ENCODE measurements around the gene PAPOLG. TPM values are rescaled to one million over a fixed set of nuclear protein-coding genes. Genes with fewer than 3 reads are reported as not detected.

Gene PAPOLG
- total and polyA plus RNA-seq, 4 donors, result 5.9 to 26.2 (median 6.9) TPM

DNA sequence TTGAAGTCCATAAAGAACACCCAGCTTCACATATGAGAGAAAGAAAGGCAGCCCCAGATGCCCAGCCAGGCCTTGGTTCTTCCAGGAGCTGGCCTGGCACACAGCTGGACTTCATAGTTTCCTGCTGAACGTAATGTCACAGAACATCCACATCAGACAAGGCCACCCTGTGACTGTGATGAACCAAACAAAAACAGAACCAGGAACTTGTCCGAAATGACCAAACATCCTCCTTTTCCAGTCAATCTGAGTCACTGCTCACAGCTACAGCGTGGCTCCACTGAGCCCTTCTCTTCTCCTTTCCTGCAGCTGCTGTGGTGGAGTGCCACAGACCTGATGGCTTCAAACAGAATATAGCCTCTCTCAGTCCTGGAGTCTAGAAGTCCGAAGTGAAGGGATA lies 45.4 kb upstream of the PAPOLG start:
- no peak overlapping the region for H3K4me3 ChIP-seq
- H3K27ac ChIP-seq (ENCODE audit: low read depth in 1 of 2, low read length in 1 of 2), result no peak overlapping the region
- ATAC-seq (ENCODE audit: insufficient read depth, low FRiP score) (peak; percentile 76), DNase-seq (peak in 2 of 3 donors; percentile 2 to 12)
- no peaks in the 10 kb centered on the region for H3K4me1 ChIP-seq (ENCODE audit: control insufficient read depth in 5 of 5, insufficient read depth in 5 of 5, low read length in 5 of 5)
- 39 to 53% methylated on average over 4 of the region's 4 CpGs for WGBS, 2 donors
- no peaks in the 10 kb centered on the region for H3K36me3 ChIP-seq (ENCODE audit: control insufficient read depth in 4 of 4, insufficient read depth in 4 of 4, low read length in 4 of 4)
- TF ChIP-seq, protein P1, sequence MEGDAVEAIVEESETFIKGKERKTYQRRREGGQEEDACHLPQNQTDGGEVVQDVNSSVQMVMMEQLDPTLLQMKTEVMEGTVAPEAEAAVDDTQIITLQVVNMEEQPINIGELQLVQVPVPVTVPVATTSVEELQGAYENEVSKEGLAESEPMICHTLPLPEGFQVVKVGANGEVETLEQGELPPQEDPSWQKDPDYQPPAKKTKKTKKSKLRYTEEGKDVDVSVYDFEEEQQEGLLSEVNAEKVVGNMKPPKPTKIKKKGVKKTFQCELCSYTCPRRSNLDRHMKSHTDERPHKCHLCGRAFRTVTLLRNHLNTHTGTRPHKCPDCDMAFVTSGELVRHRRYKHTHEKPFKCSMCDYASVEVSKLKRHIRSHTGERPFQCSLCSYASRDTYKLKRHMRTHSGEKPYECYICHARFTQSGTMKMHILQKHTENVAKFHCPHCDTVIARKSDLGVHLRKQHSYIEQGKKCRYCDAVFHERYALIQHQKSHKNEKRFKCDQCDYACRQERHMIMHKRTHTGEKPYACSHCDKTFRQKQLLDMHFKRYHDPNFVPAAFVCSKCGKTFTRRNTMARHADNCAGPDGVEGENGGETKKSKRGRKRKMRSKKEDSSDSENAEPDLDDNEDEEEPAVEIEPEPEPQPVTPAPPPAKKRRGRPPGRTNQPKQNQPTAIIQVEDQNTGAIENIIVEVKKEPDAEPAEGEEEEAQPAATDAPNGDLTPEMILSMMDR (IDR thresholded peaks at IDR 0.05; ENCODE audit: control extremely low read depth, extremely low read depth), result no peak
- H3K9ac ChIP-seq (ENCODE audit: insufficient read depth in 1 of 2, low read length in 2 of 2), result no peak overlapping the region
- no peaks in the 10 kb centered on the region for H3K9me3 ChIP-seq (ENCODE audit: control insufficient read depth in 4 of 4, insufficient read depth in 3 of 4, low read length in 3 of 4)
- no peaks in the 10 kb centered on the region for H3K27me3 ChIP-seq (ENCODE audit: control insufficient read depth in 3 of 3, insufficient read depth in 3 of 3, low read length in 2 of 3)

DNA sequence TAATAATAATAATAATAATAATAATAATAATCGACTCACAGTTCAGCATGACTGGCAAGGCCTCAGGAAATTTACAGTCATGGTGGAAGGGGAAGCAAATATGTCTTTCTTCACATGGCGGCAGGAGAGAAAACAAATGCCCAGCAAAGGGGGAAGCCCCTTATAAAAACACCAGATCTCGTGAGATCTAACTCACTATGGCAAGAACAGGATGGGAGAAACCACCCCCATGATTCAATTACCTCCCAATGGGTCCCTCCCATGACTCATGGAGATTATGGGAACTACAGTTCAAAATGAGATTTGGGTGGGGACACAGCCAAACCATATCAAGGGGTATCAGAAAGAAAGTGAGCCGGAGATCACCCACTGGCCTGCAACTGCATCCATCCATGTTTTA lies 40.5 kb upstream of the PAPOLG start:
- Histone ChIP-seq H3K36me3 (ENCODE audit: control insufficient read depth in 4 of 4, insufficient read depth in 4 of 4, low read length in 4 of 4) (no peaks in the 10 kb centered on the region), H3K9ac (ENCODE audit: insufficient read depth in 1 of 2, low read length in 2 of 2) (no peak overlapping the region), H3K27ac (ENCODE audit: low read depth in 1 of 2, low read length in 1 of 2) (no peak overlapping the region), H3K27me3 (ENCODE audit: control insufficient read depth in 3 of 3, insufficient read depth in 3 of 3, low read length in 2 of 3) (no peaks in the 10 kb centered on the region), H3K4me3 (no peak overlapping the region), H3K9me3 (ENCODE audit: control insufficient read depth in 4 of 4, insufficient read depth in 3 of 4, low read length in 3 of 4) (no peaks in the 10 kb centered on the region), H3K4me1 (ENCODE audit: control insufficient read depth in 5 of 5, insufficient read depth in 5 of 5, low read length in 5 of 5) (no peaks in the 10 kb centered on the region)
- TF ChIP-seq, protein P1 (IDR thresholded peaks at IDR 0.05; ENCODE audit: control extremely low read depth, extremely low read depth), result no peak
- ATAC-seq (ENCODE audit: insufficient read depth, low FRiP score), result no peak
- DNase-seq, result no peak
- 91% methylated on average over 4 of the region's 4 CpGs for WGBS, 2 donors

DNA sequence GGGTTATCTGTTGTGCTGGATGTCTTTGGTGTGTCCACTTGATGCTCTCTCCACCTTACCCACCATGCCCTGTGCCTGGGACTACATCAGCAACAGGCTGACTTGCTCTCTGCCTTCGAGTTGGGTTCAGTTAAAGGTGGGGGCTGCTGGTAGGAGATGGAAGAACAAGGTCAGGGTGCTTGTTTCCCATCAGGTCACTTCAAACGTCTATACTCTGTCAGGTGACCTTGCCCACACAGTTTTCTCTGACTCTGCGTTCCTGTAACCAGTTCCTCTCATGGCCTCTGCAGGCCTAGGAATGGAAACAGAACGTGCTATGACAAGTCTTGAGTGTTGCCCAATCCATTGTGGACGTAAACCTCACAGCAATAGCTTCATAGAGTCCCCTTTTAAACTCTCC lies 38.4 kb upstream of the PAPOLG start:
- no peak overlapping the region for H3K27ac ChIP-seq (ENCODE audit: low read depth in 1 of 2, low read length in 1 of 2)
- H3K9ac ChIP-seq (ENCODE audit: insufficient read depth in 1 of 2, low read length in 2 of 2), result no peak overlapping the region
- peak in 1 of 3 donors; percentile 20 for DNase-seq
- H3K36me3 ChIP-seq (ENCODE audit: control insufficient read depth in 4 of 4, insufficient read depth in 4 of 4, low read length in 4 of 4), result no peaks in the 10 kb centered on the region
- TF ChIP-seq, protein P1 (IDR thresholded peaks at IDR 0.05; ENCODE audit: control extremely low read depth, extremely low read depth), result no peak
- H3K4me1 ChIP-seq (ENCODE audit: control insufficient read depth in 5 of 5, insufficient read depth in 5 of 5, low read length in 5 of 5), result no peaks in the 10 kb centered on the region
- WGBS, 2 donors, result 34 to 44% methylated on average over 5 of the region's 5 CpGs
- no peaks in the 10 kb centered on the region for H3K27me3 ChIP-seq (ENCODE audit: control insufficient read depth in 3 of 3, insufficient read depth in 3 of 3, low read length in 2 of 3)
- no peak overlapping the region for H3K4me3 ChIP-seq
- ATAC-seq (ENCODE audit: insufficient read depth, low FRiP score), result no peak
- no peaks in the 10 kb centered on the region for H3K9me3 ChIP-seq (ENCODE audit: control insufficient read depth in 4 of 4, insufficient read depth in 3 of 4, low read length in 3 of 4)

DNA sequence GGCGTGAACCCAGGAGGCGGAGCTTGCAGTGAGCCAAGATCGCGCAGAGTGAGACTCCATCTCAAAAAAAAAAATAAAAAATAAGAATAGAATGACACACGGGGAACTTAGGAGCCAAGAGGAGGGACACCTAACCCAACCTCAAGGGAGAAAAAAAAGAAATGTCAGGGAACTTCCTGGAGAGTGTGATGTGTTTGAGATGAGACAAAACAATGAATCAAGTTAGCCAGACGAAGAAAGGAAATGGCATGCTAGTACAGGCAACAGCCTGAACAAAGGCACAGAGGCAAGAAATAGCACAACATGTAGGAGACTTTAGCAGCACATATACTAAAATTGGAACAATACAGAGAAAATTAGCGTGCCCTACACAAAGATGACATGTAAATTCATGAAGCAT lies 36.7 kb upstream of the PAPOLG start:
- no peak for DNase-seq
- H3K9ac ChIP-seq (ENCODE audit: insufficient read depth in 1 of 2, low read length in 2 of 2), result no peak overlapping the region
- no peak overlapping the region for H3K27ac ChIP-seq (ENCODE audit: low read depth in 1 of 2, low read length in 1 of 2)
- no peaks in the 10 kb centered on the region for H3K27me3 ChIP-seq (ENCODE audit: control insufficient read depth in 3 of 3, insufficient read depth in 3 of 3, low read length in 2 of 3)
- H3K36me3 ChIP-seq (ENCODE audit: control insufficient read depth in 4 of 4, insufficient read depth in 4 of 4, low read length in 4 of 4), result no peaks in the 10 kb centered on the region
- H3K9me3 ChIP-seq (ENCODE audit: control insufficient read depth in 4 of 4, insufficient read depth in 3 of 4, low read length in 3 of 4), result peaks cover 0 to 1% (median 0%) of the 10 kb centered on the region in 4 donors
- TF ChIP-seq, protein P1 (IDR thresholded peaks at IDR 0.05; ENCODE audit: control extremely low read depth, extremely low read depth), result no peak
- no peak for ATAC-seq (ENCODE audit: insufficient read depth, low FRiP score)
- 73 to 80% methylated on average over 7 of the region's 7 CpGs for WGBS, 2 donors
- no peak overlapping the region for H3K4me3 ChIP-seq
- no peaks in the 10 kb centered on the region for H3K4me1 ChIP-seq (ENCODE audit: control insufficient read depth in 5 of 5, insufficient read depth in 5 of 5, low read length in 5 of 5)
